Activated T-helper 17 cell treated with anti-CD3 and anti-CD28 coated beads, Interleukin-2, amount 50 U/mL, for 72 hours (primary cell): ENCODE results near the gene NOTCH1. TPM values are rescaled to one million over a fixed set of nuclear protein-coding genes. Genes with fewer than 3 reads are reported as not detected.

Experiments
- ATAC-seq: fragments of 150-1000 bp; cut with Tn5 transposase; replicated peaks from 2 replicates; pipeline ENCODE4 v1.10.0; 2021; ENCODE audit warnings: mild to moderate bottlenecking, moderate library complexity
- H3K27ac Mint-ChIP-seq: one replicate; pipeline ENCODE4 v1.8.0; 2022; ENCODE audit warnings: mixed read lengths
- H3K27me3 Mint-ChIP-seq: one replicate; pipeline ENCODE4 v1.8.0; 2022; ENCODE audit warnings: mixed read lengths
- H3K36me3 Mint-ChIP-seq: one replicate; pipeline ENCODE4 v1.8.0; 2022; ENCODE audit warnings: low read depth, mild to moderate bottlenecking, mixed read lengths
- H3K4me1 Mint-ChIP-seq: one replicate; pipeline ENCODE4 v1.8.0; 2022; ENCODE audit warnings: mixed read lengths
- H3K4me3 Mint-ChIP-seq: one replicate; pipeline ENCODE4 v1.8.0; 2022; ENCODE audit warnings: mild to moderate bottlenecking, mixed read lengths
- H3K9me3 Mint-ChIP-seq: one replicate; pipeline ENCODE4 v1.8.0; 2022; ENCODE audit warnings: mixed read lengths
- total RNA-seq, 2 donors: library from RNA; stranded (reverse); gene quantifications; one replicate each; pipeline ENCODE4 v1.2.3, GENCODE V29; 2022

NOTCH1 gene
- total RNA-seq, 2 donors from 2014 or later, result 63.8 to 65.9 TPM

DNA sequence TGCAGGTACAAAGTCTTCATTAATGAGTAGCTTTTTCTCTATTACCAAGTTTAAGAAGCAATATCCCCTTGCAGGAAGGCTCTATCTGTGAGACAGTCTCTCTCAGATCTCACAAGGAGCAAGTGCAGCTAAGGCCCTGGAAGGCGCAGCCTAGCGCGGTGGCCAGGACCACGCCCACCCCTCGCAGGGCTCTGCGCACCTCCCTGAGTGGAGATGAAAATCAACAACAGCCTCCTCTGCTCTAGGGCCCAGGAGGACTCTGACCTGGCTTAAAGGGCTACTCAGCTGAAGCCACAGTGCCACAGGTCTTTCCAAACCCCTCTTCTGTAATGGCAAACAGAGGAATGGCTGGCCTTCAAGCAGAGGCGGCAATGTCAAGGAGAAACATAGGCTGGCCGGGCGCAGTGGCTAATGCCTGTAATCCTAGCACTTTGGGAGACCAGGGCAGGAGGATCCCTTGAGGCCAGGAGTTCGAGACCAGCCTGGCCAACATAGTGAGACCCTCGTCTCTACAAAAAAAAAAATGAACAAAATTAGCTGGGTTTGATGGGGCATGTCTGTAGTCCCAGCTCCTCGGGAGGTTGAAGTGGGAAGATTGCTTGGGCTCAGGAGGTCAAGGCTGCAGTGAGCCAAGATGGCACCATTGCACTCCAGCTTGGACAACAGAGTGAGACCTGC lies 74.9 kb downstream of the NOTCH1 start:
- H3K4me3 Mint-ChIP-seq, result no peak overlapping the region
- ATAC-seq, result no peak
- no peaks in the 10 kb centered on the region for H3K9me3 Mint-ChIP-seq
- no peak overlapping the region for H3K27ac Mint-ChIP-seq
- H3K27me3 Mint-ChIP-seq, result no peaks in the 10 kb centered on the region
- peaks cover 96% of the 10 kb centered on the region for H3K36me3 Mint-ChIP-seq
- no peaks in the 10 kb centered on the region for H3K4me1 Mint-ChIP-seq

DNA sequence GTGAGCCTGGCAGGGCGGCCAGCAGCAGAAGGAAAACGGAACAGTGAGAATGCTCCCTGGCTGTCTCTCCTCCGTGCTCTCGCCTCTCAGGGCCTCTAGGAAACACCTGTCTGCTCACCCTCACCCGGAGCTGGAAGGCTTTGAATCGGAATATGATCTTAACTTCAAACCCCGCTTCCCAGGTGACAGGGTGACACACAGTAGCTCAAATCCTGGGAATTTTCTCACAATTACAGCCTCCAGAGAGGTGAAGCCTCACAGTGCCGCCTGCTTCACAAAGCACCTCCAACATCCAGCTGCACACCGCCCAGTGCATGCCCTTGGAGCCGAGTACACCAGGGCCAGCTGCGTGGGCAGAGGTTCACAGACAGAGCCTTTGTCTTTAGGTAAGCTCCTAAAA lies 75.5 kb downstream of the NOTCH1 start:
- H3K27ac Mint-ChIP-seq, result no peak overlapping the region
- no peaks in the 10 kb centered on the region for H3K9me3 Mint-ChIP-seq
- H3K4me3 Mint-ChIP-seq, result no peak overlapping the region
- no peak for ATAC-seq
- no peaks in the 10 kb centered on the region for H3K27me3 Mint-ChIP-seq
- no peaks in the 10 kb centered on the region for H3K4me1 Mint-ChIP-seq
- peaks cover 96% of the 10 kb centered on the region for H3K36me3 Mint-ChIP-seq

DNA sequence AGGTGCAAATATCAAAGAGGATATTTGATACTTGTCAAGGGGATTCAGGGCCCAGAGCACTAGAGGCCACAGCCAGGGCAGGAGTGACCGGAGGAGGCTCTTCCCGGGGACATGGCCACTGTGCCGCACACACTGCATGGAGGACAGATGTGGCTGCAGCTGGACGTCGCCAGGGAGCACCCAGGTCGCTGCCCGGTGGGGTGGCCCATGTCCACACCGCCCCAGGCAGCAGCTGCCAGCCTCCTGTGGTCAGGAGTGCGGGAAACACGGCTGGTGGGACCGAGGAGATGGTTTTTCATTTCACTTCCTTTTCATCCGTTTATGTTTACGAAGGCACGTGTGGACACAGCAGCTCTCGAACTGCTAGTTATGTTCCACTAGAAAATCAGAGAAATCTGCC lies 78.1 kb downstream of the NOTCH1 start:
- Mint-ChIP-seq H3K27me3 (no peaks in the 10 kb centered on the region), H3K4me1 (no peaks in the 10 kb centered on the region), H3K4me3 (no peak overlapping the region), H3K27ac (no peak overlapping the region), H3K36me3 (peaks cover 100% of the 10 kb centered on the region), H3K9me3 (no peaks in the 10 kb centered on the region)
- ATAC-seq, result no peak

DNA sequence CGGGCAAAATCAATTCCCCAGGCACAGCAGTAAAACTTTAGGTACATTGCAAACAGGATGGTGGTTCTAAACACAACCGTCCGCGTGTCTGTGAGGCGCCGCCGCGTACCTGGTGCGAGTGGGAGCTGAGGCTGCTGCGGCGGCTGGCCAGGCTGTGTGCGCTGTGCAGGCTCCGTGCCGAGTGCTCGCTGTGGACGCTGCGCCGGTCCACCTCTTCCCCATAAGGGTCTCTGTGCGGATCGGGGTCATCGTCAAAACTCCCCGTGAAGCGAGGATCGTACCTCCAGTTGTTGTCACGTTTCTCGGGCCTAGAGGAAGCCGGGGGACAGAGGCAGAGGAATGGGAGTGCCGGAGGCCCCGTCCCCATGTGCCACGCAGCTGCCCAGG lies 79.7 kb downstream of the NOTCH1 start:
- Mint-ChIP-seq H3K36me3 (peaks cover 99% of the 10 kb centered on the region), H3K4me1 (no peaks in the 10 kb centered on the region), H3K9me3 (no peaks in the 10 kb centered on the region), H3K4me3 (no peak overlapping the region), H3K27me3 (no peaks in the 10 kb centered on the region), H3K27ac (no peak overlapping the region)
- ATAC-seq, result no peak

DNA sequence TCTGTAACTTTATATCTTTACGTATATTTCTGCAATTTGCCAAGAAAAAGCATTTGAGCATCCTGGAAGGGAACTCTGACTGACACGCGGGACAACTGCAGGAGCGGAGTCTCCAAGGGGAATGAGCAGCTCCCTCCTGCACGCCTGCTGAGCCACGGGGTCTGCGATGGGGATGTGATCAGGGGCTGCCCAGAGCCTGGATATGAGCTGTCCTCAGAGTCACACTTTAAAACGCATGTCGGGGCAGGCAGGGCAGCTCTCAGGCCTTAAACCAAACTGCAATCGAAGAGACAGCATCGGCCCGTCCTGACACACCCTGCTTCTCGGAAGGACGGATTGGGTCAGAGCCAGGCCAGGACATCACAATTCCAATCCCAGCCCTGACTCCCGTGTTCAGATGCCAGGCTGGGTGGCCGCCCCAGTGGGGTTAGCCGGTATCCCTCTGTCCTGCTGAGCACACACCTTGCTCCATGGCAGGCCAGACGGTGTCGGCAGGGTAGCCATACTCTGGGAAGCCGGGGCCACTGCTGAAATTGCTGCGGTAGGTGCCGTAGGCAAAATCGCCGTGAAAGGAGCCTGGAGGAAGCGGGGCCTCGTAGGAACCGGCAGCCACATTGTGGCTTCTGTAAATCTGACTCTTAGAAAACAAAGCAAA lies 80.2 kb downstream of the NOTCH1 start:
- no peak for ATAC-seq
- no peak overlapping the region for H3K27ac Mint-ChIP-seq
- H3K27me3 Mint-ChIP-seq, result no peaks in the 10 kb centered on the region
- H3K9me3 Mint-ChIP-seq, result no peaks in the 10 kb centered on the region
- H3K36me3 Mint-ChIP-seq, result peaks cover 99% of the 10 kb centered on the region
- H3K4me3 Mint-ChIP-seq, result no peak overlapping the region
- no peaks in the 10 kb centered on the region for H3K4me1 Mint-ChIP-seq

DNA sequence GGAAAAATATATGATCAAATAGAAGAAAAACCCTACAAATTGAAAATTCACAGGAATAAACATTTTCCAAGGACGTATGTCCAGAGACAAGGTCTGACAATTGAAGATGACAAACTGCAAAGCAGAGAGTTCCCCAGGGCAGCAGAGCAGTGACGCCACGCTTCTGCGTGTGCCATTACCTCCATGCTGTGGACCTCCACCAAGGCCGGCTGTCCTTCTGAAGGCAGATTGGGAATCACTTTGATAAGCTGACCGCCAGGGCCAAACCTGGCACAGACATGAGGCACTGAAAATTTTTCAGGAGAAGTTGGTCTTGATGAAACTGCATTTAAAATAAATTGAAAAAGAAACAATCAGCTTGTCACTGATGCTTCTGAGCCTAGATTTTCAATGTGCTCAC lies 81.6 kb downstream of the NOTCH1 start:
- peaks cover 97% of the 10 kb centered on the region for H3K36me3 Mint-ChIP-seq
- H3K27me3 Mint-ChIP-seq, result no peaks in the 10 kb centered on the region

DNA sequence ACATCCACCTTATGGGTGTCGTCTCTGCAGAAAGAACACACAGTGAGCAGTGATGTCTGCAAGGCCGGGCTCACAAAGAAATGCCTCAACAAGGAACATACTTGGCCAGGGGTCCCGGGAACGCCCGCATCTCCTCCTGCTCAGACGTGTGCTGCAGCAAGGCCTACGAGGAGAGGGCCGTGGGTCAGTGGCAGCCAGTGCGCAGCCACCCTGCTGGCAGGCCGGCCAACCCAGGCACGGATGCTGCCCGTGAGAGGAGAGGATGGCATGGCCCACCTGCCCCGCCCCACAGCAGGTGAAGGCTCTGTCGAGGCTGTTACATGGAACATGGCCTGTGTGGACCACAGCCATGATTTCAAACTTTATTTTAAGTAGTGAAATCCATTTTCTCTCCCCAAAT lies 82.3 kb downstream of the NOTCH1 start:
- H3K4me1 Mint-ChIP-seq, result no peaks in the 10 kb centered on the region
- ATAC-seq, result no peak
- no peak overlapping the region for H3K4me3 Mint-ChIP-seq
- H3K36me3 Mint-ChIP-seq, result peaks cover 97% of the 10 kb centered on the region
- H3K9me3 Mint-ChIP-seq, result no peaks in the 10 kb centered on the region
- no peak overlapping the region for H3K27ac Mint-ChIP-seq
- no peaks in the 10 kb centered on the region for H3K27me3 Mint-ChIP-seq

More for the DNA sequence above, 81.6 kb downstream of the NOTCH1 start:
- no peak for ATAC-seq
- Mint-ChIP-seq H3K4me1 (no peaks in the 10 kb centered on the region), H3K4me3 (no peak overlapping the region), H3K27ac (no peak overlapping the region), H3K9me3 (no peaks in the 10 kb centered on the region)

DNA sequence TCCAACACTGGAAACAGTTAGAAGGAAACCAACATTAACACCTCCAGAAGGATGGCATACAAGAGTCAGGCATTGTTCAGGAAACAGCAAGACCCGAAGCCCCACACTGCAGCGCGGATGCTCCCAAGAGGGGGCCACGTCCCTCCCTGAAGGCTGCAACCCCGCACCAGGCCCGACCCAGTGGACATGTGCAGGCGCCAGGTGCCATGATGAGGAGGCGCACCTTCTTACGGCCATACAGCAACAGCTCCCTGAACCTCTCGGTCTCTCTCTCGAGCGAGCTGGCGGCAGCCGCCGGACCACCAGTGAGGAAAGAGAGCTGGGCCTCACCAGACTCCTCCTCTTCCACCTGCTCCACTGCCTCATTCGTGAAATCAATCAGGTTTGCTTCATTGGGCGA lies 83.2 kb downstream of the NOTCH1 start:
- Mint-ChIP-seq H3K27me3 (no peaks in the 10 kb centered on the region), H3K36me3 (peaks cover 97% of the 10 kb centered on the region), H3K9me3 (no peaks in the 10 kb centered on the region), H3K4me3 (no peak overlapping the region), H3K4me1 (no peaks in the 10 kb centered on the region), H3K27ac (no peak overlapping the region)
- ATAC-seq, result no peak

DNA sequence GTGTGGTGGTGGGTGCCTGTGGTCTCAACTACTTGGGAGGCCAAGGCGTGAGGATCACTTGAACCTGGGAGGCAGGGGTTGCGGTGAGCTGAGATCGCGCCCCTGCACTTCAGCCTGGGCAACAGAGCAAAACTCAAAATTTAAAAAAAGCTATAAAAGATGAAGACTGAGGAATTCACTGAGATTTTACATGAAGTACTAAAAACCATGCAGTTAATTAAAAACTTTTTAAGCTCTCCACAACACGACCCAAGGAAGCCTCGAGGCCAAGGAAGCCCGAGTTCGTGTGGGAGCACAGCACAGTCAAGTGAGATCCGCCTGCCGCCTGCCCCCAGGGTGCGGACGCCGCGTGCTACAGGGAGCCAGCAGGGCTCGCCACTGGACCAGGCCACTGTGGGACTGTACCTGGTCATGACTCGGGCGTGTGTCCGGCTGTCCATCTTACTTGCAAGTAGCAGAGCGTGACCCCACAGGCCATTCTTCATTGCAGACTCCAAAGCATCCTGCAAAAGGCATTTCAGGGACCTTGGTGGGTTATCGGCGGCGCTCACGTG lies 85.0 kb downstream of the NOTCH1 start:
- H3K27ac Mint-ChIP-seq, result no peak overlapping the region

DNA sequence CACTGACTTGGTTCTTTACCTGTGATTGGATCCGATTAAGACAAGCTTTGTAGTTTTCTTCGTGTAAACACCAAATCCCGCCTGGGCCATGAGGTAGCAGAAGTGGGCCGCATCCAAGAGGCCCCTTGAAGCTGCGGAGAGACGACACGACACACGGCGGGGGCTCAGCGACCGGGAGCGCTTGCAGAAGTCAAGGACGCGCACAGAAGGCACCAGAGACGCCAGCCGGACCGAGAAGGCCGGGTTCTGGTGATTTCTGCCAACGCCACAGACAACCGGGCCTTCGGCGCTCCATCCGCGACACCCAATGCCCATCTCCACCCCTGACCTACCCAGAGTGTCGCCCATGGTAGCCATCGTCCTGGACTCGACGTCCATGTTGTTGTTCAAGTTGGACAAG lies 86.4 kb downstream of the NOTCH1 start:
- no peak overlapping the region for H3K27ac Mint-ChIP-seq

More for the DNA sequence above, 85.0 kb downstream of the NOTCH1 start:
- peaks cover 97% of the 10 kb centered on the region for H3K36me3 Mint-ChIP-seq
- H3K27me3 Mint-ChIP-seq, result no peaks in the 10 kb centered on the region
- no peak for ATAC-seq
- no peaks in the 10 kb centered on the region for H3K4me1 Mint-ChIP-seq
- no peak overlapping the region for H3K4me3 Mint-ChIP-seq
- no peaks in the 10 kb centered on the region for H3K9me3 Mint-ChIP-seq

DNA sequence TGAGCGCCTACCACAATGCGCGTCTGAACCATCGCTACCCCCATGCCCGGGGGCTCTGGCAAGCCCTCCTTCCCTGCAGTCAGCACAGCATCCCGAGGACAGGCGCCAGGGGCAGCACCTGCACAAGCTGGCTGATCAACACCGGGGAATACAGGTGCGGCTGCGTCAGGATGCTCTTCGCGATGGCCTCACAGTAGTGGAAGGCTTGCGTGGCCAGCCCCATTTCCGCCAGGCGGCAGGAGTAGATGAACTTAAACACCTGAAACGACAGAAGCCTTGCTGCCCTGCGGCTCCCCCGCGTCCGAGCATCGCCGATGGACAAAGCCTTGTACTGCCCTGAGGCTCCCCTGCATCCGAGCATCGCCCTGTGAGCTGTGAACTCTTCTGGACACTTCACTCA lies 88.5 kb downstream of the NOTCH1 start:
- Mint-ChIP-seq H3K27me3 (no peaks in the 10 kb centered on the region), H3K9me3 (no peaks in the 10 kb centered on the region), H3K36me3 (peaks cover 95% of the 10 kb centered on the region), H3K4me1 (no peaks in the 10 kb centered on the region), H3K4me3 (no peak overlapping the region), H3K27ac (no peak overlapping the region)
- ATAC-seq, result no peak

More for the DNA sequence above, 86.4 kb downstream of the NOTCH1 start:
- no peak for ATAC-seq
- Mint-ChIP-seq H3K27me3 (no peaks in the 10 kb centered on the region), H3K4me1 (no peaks in the 10 kb centered on the region), H3K36me3 (peaks cover 94% of the 10 kb centered on the region), H3K9me3 (no peaks in the 10 kb centered on the region), H3K4me3 (no peak overlapping the region)

DNA sequence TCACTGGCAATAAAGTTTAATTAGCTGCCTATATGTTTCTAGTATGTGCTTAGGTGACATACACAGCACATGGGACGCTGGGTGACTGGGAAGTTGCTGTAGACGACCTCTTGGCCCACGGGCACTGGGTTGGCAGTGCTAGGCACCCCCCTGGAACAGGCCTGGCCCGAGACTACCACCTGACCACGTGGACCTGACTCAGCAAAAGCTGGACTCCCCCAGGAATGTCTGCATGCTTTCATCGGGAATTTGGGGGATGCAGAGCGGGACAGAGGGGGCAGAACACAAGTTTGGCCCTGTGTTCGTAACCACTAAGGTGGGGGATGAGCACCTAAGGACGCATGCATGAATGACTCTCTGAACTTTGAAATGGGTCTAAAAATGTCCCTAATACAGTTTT lies 89.6 kb downstream of the NOTCH1 start:
- Mint-ChIP-seq H3K27me3 (no peaks in the 10 kb centered on the region), H3K4me3 (no peak overlapping the region), H3K36me3 (peaks cover 95% of the 10 kb centered on the region), H3K27ac (no peak overlapping the region), H3K4me1 (no peaks in the 10 kb centered on the region), H3K9me3 (no peaks in the 10 kb centered on the region)
- no peak for ATAC-seq

DNA sequence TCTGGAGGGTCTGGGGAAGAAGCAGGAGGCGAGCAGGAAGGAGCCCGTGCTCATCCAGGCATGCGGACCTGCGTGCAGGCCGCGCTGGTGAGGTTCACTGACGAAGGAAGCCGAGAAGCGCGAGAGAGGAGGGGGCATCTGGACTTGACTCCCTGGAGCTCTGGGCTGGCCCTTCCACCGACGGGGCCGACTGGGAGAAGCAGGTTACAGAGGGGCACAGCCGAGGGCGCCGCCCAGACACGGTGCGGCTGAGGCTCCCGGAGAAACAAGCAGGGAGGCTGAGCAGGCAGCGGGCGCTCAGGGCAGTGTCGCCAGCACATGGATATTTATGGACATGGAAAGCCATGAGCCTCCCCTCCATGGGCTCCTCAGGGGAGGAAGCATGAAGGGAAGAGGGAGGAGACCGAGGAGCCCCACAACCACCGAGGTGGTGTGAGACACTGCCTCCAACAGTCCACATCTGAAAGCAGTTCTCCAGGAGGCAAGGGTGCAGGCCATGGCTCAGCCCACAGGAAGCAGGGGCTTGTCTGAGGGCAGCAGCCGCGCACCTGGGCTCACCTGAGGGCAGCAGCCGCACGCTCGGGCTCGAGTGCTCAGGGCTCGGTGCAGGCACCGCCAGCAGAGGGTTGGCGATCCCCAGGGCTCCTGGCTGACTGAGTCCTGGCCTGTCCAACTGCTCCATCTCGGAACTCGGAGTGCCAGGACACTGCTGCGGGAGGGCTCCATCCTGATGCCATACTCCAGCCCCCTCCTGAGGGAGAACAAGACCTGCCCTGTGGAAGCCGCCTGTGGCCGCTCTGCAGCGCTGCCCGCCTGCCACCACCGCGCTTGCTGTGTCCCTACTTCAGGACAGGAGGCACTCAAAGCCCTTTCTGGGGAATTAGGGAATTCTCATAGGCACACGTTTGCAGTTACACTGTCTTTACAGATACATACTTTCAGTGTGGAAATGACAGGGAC lies 90.5 kb downstream of the NOTCH1 start:
- H3K27me3 Mint-ChIP-seq, result no peaks in the 10 kb centered on the region
- H3K9me3 Mint-ChIP-seq, result no peaks in the 10 kb centered on the region
- no peak for ATAC-seq
- H3K36me3 Mint-ChIP-seq, result peaks cover 95% of the 10 kb centered on the region
- H3K27ac Mint-ChIP-seq, result no peak overlapping the region
- H3K4me3 Mint-ChIP-seq, result no peak overlapping the region
- H3K4me1 Mint-ChIP-seq, result no peaks in the 10 kb centered on the region

DNA sequence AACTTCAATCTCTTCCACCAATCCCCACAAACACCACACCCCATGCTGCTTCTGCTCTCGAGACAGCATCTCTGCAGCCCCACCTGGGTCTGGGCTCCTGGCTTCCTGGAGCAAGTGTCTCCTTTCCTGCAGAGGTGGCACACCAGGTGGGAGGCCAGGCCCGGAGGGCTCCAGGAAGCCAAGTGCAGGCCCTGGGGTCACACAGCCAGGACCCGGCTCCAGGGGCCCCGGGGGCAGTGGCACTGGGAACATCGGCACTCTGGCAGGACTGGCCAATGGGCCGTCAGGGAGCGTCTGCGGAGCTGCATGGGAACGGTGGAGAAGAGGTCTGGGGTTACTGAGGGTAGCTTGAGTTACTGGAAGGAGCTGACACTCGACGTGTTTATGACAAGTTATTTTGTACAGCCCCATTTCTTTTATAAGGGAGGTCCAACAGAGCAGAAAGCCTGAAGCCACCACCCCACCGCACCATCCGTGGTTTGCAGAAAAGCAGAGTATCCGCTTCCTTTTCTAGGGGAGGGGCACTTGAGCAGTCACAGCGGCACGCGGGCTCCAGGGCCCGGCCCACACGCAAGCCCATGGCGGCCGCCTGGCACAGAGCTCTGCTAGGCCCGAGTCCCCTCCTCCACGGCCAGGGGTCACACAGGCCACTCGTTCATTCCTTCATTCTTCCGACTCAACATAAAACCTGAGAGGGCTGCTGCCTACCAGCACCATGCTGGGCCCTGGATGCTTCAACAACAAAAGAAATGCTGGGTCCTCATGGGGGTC lies 91.6 kb downstream of the NOTCH1 start:
- Mint-ChIP-seq H3K9me3 (no peaks in the 10 kb centered on the region), H3K4me3 (no peak overlapping the region), H3K36me3 (peaks cover 92% of the 10 kb centered on the region), H3K27ac (no peak overlapping the region), H3K4me1 (no peaks in the 10 kb centered on the region), H3K27me3 (no peaks in the 10 kb centered on the region)
- no peak for ATAC-seq
